Measurements from ENCODE around the gene LCP2.

Gene LCP2

DNA sequence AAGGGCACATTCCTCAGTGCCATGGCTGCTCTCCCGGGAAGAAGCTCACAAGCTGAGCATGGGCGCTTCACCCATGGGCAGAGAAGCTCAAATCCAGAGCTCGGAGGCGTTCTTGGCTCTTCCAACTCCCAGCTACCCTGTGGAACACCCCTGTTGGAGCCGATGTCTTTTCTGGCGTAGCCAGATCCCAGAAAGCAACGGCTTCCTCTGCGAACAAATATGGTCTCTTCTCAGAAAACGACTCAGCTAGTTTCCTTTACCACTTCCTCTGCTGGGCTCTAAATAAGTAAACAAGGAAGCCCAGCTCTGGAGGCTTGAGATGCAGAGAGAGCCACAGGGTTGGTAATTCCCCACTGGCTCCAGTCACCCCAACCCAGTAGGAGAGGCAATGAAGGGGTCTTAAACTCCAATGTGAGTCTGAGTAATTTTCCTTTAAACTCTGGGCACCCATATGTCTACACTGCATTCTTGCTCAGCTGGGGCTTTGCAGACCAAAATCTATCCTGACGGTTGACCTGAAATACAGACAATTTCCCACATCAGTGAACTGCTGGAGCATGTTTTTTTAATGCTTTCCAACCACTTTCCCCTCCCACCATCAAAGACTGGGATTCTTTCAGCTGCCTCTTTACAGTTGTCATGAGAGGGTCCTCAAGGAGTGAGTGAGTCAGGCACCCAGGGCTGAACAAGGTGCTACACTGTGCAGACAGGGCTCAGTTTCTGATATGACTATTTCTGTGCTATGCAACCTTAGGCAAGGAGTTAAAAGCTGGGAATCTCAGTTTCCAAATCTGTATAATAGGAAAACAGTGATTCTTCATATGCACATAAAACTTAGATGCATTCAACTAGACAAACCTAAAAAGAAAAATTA, at the start of gene LCP2:
Gene LCP2, minus strand, starts transcription at position 189 of the 874 bp plus-strand sequence. Its CDS starts 166 bp downstream, at position 23.
- peak; percentile 90 for DNase-seq

DNA sequence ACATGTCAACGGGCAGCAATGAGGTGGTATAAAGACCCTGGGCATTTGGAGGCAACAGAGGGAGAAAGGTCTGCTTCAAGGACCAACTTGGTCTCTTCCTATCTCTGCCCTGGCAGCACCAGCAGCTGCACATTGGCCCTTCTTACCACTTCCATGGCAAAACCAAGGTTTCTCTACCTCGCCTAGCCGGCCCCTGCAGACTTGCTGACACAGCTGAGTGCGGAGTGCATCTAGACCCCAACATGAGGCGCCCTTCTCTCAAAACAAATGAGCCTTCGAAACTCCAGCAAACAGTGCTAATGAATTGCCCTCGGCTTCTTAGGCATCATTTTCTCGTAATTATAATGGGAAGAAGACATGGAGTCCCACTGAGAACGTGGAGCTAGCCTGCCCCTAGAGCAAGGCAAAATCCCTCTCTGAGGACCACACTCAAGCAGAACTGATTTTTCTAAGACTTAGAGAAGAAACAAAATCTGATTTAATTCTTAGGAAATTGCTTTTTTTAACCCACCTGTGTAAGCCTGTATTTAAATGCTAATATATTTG, 49.5 kb upstream of the LCP2 start:
- no peak for DNase-seq

DNA sequence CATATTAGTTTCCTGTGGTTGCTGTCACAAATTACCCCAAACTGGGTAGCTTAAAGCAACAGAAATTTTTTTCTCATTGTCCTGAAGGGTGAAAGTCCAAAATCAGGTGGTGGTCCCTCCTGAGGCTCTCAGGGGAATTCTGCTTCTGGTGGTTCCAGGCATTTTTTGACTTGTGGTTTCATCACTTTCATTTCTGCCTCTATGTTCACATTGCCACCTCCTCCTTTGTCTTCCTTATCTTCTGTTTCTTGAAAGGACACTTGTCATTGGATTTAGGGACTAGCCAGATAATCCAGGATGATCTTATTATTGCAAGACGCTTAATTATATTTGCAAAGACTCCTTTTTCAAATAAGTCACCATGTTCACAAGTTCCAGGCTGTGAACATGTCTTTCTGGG, 48.4 kb upstream of the LCP2 start:
- DNase-seq, result no peak

DNA sequence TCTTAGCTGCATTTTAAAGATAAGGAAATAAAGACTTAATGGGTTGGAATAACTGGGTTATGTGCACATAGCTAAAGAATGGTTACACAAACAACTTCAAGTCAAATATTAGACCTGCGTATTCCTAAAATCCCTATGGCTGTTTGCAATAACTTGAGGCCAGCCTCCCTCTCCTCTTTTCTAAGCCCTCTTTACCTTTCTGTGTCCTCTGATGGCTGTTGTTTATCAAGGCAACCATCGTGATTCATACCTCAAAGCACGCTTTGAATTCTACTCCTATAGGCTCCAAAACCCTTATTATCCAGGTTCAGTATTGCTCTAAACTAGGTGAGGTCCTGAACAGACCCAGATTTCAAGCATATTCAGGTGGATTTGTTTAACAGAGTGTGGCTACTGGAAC, 45.6 kb upstream of the LCP2 start:
- DNase-seq, result no peak

DNA sequence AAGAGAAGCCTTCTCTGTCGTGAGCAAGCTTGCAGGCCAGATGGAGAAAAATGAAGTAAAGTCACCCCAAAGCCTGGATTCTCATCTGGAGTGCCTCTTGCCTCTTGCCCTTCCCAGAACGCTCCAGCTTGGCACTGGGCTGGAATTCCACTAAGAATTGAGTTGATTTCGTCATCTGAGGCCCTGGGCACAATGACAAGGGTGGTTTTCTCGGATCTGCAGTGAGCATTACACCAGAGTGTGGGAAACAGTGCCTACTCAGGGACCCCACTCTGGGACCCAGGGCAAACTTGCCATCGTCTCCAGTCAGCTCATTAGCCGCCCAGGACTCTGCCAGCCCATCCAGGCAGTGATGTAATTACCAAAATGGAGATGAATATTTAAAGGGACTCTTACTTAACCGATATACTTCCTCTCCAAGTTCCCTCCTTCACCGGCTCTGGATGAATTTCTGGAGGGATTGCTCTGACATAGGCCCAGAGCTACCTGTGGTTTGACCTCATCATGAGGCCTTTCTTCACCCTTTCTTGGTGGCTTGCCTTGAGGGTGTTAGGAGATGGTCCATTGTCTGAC, 44.7 kb upstream of the LCP2 start:
- no peak for DNase-seq

DNA sequence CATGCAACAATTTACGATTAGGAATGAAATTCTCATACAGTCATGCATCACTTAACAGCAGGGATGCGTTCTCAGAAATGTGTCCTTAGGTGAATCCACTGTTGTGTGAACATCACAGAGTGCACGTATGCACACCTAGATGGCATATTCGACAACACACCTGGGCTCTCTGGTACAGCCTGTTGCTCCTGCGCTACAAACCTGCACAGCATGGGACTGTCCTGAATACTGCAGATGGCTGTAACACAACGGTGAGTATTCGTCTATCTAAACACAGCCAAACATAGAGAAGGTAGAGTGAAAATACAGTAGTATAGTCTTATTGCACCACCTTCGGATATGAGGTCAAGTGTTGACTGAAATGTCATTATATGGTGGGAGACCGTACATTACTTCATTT, 44.0 kb upstream of the LCP2 start:
- DNase-seq, result no peak

DNA sequence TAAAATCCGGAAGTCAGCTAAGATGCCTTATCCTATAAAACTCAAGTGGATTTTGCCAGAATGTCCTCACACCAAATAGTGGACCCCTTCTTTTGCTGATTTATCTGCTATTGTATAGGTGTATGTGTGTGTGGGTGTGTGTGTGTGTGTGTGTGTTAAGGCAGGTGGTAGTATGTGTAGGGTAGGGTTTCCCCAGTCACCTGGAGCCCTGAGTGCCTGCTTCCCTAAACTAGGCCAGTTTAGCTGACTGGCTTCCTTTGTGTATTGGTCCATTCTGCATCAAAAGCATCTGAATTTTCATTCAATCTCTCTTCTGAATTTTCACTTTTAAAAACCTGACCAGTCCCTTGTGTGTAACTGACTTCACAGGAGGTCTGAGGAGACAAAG, 42.2 kb upstream of the LCP2 start:
- no peak for DNase-seq

DNA sequence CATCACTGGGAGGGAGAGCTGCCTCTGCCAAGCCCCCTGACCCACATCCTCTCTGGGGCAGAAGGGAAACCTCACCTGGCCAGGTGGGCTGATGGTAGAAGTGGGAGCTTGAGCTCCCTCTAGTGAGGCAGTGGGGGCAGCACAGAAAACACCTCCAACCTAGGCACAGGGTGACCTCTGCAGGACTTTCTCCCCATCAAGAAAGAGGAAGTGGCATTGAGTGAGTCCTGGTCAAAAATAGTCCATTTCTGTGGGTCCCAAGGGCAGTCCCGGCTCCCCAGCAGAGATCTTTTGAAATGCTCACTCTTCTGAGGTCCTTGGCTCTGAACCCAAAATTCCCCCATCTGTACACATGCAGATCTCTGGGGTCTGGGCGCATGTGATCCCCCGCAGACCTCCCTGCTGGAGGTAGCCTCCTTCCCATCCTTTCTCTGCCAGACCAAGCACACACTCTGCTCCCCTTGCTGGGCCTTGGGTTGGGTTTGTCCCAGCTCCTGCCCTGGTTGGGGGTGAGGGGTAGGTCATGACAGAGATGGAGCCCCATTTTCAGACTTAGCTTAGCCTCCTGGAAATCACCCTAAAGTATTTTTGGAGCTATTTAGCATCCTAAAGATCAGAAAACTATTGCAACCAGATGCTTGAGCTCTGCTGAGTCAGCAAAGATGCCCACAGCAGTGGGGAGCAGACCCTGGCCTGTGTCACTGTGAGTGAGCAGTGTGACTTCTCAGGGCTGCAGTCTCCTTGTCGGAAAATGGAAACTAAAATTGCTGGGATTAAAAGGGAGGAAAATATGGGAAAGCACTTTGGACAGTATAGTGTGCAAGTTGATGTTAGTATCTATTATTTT, 41.6 kb upstream of the LCP2 start:
- peak; percentile 58 for DNase-seq

DNA sequence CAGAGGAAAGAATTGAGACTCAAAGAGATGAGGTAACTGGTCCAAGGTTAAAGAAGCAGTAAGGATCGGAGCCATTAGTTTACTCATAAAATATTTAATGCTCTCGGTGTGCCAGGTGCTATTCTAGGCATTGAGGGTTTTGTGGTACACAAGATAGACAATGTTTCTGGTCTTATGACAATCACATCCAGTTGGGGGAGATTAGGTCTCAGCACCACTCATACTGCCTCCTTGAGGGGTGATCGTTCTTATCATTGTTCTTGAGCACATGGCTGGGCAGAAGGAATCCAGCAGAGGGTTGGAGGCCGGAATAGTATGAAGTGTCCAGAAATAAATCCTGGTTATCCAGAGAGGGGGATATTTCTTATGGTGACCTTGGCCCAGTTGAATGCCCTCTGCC, 40.7 kb upstream of the LCP2 start:
- DNase-seq, result no peak

DNA sequence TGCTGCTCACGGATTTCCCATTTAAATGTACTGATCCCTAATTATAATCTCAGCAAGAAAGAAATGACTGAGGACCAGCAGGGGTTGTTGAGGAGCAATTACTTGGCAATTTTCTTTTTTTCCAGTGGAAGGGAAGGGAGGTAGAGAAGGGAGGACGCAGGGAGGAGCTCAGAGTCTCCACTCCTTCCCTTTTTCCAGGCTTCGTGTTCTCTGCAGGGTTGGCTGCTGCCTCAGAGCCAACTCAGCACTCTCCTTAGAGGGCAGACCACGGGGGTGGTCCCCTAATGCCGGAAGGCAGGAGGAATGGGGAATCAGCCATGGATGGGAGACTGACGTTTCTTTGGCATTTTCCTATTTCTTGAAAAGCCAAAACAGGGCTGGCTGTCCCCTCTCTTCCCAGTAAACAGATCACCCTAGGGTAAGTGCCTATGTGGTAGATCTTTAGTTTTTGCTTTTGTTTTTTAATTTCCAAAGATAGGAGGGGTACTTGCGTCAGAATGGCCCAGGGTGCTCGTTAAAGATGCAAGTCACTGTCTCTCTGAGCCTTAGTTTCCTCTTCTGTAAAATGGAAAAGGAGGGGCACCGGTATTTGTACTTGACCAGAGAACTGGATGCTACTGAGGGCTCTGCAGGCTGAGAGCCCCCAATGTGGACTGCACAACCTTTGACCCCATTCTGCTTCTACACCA, 39.6 kb upstream of the LCP2 start:
- DNase-seq, result peak; percentile 57

DNA sequence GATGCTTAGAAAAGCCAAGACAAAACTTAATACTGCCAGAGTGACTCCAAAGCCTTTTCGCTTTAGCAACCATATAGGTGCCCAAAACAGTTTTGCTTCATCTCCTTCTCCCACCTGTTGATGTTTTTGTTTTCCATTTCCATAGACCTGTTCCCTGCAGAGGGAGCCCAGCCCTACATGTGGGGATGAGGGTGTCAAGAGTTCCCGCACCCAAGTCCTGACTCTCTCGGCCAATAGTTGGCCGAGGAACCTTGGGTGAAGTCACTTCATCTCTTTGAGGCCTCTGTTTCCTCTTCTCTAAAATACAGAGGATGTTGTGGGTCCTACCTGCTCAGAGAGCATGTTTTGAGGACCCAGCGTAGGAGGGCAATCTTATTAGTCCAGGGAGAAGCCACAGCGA, 38.5 kb upstream of the LCP2 start:
- DNase-seq, result no peak

DNA sequence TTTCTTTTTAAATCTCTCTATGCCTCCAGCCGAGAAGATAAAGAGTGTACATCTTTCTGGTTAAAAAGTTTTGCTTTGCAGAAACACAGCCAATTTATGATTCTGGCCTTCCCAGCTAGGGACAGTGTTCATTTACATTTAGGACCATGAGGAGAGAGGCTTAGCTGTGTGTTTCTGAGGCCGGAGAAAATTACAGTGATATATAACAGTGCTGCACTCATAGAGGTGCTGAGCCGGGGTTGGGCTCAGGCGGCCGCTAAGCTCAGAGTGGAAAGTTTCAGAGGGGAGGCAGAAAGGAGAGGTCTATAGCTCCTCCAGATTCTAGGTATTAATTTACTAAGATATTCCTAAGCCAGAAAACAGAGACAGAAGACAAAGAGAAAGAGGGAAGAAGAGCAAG, 37.0 kb upstream of the LCP2 start:
- DNase-seq, result no peak

DNA sequence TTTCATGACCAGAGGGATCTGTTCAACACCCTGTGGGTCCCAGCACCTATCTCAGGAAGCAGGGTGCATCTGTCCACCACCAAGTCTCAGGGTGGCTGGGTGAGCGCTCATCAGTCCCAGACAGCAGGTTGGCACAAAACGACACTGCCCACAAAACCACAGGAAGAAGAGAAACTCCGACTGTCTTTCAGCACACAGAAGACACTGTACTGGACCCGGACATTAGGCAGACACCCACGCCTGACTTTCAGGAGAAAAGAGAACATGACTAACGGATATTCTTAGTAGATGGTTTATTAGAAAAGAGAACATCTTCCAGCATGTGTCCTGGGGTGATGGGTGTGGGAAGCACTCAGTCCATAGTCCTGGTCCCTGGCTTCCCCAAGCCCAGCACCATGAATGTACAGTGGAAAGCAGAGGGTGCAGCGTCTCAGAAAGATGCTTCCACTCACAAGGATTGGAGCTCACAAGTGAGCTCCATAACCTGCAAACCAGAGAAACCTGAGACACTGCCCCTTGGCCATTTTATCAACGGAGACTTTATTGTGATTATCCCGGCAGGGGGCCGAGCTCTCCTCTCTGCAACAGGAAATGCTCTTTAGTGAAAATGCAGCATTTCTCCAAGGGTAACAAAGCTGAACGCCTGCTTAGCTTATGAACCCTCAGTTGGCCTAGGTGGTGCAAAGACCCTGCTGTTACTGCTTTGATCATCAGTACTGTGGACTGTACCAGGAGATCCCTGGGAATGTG, 35.8 kb upstream of the LCP2 start:
- DNase-seq, result peak; percentile 92

DNA sequence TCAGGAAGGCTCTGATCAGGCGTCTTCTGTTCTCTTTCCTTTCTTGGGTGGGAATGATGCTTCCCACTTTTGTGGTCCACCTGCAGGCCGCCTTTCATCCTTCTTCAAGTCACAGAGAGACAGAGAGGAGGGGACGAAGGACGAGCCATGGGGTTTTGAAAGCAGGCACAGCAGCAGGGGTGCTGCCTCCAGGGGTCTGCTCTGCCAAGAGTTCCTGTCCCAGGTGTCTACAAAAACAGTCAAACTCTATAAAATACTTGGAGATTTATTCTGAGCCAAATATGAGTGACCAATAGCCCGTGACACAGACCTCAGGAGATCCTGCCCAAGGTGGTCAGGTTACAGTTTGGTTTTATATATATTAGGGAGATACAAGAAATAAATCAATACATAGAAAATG, 34.5 kb upstream of the LCP2 start:
- DNase-seq, result no peak

DNA sequence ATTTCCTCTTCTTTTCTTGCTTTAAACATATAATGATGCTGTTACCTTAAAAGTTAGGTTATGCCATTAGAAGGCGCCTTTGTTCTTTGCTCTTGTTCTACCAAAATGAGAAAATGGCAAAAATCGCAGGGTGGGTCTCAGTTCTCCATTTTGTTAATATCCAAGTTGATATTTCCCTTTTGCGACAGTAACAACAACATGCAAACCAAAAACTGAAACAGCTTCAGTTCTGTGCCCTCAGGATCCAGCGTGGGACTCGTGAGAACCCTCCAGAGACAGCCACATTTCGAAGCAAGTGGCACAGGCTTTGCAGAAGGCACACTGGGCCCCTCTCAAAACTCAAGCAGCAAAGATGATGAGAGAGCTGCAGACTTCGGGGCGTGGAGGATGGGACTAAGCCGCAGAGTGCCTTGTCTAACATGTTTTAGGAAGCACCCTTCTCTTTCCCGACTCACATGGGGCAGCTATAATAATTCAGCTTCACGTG, 33.0 kb upstream of the LCP2 start:
- peak; percentile 57 for DNase-seq

DNA sequence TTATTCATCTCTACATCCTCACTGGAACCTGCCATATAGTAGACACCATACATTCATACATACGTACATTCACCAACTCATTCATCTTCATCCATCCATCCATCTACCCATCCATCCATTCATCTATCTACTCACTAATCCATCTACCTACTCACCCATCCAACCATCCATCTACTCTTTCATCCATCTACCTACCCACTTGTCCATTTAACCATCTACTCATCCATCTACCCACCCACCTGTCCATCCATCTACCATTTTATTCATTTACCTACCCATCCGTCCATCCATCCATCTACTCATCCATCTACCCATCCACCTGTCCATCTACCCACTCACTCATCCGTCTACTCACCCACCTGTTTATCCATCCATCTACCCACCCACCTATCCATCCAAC, 31.9 kb upstream of the LCP2 start:
- no peak for DNase-seq

DNA sequence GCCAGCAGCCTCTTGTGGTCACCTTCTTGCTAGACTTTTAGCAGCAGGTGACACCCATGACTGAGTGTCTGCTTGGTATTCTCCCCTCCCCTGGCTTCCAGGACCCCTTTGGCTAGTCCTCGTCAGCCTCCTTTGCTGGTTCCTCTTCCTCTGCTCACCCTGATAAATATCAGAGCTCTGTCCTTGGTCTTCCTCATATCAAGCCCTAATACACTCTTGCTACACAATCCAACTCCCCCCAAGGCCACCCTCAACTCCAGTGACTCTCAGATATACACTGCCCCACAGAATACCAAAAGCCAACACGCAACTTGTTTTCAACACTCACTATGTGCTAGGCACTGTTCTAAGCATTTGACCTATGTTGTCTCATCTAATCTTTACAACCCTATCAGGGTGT, 30.3 kb upstream of the LCP2 start:
- no peak for DNase-seq

DNA sequence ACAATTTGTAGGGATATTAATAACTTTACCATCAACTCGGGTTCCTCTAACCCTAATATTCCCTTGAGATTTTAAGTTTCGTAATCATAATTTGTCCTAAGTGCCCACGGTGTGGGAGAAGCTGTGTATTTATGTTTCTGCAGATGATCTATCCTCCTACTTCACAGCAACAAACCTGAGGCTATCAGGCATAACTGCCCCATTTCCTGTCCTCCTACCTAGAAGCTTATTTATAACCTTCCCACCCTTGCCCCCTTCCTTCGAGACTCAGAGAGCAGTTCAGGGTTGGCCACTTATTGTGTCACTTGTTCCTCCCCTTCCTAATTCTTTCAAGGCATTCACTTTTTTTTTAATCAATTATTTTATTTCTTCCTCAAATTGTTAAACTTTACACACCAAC, 29.6 kb upstream of the LCP2 start:
- DNase-seq, result no peak

DNA sequence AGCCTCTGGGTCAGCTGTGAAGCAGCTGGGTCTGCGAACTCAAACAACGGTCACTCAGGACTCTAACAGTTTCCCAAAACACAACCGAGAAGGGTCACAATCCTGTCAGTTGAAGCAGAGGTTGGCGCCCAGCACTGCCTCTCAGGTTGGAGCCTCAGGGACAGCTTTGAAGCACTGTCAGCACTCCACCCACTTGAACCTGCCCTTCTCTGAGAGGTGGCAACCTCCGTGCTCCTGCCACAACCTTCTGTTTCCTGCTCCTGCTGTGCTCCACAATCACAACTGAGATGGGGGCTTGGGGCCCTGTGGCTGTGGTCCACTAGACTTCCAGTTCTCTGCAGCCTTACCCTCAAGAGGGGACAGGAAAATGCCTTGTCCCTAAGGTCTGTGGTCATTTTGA, 21.7 kb upstream of the LCP2 start:
- no peak for DNase-seq

DNA sequence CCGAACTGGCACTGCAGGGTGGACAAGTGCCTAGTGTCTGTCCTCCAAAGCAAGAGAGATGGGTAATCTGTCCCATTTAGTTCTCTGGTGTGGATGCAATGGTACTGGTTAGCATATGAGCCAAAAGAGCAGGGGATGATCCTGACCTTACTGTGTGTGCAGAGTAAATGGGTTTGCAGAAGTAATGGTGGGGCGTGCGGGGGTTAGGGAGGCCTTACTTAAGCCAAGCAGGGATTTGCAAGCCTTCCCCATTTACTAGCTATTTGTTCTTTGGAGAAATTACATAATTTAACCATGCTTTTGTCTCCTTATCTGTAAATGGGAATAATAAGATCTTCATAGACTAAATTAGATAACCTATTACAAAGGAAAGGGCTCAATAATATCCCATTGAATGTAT, 19.9 kb upstream of the LCP2 start:
- DNase-seq, result no peak

DNA sequence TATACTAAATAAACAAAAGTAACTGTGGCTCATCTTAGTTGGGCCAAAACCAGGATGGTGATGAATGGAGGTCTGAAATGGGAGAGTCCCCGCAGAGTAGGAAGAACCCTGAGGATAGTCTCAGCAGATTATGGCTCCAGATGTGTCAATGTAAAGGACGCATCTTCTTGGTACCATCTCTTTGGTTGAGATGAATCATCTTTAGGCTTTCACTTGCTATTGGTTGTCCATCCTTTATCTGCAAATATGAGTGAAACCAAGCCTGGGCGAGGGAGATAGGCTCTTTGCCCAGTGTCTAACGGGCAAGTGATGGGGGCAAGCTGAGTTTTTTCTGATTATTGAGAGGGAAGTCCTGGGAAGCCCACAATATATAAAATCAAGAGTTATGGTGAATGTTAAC, 19.4 kb upstream of the LCP2 start:
- no peak for DNase-seq

DNA sequence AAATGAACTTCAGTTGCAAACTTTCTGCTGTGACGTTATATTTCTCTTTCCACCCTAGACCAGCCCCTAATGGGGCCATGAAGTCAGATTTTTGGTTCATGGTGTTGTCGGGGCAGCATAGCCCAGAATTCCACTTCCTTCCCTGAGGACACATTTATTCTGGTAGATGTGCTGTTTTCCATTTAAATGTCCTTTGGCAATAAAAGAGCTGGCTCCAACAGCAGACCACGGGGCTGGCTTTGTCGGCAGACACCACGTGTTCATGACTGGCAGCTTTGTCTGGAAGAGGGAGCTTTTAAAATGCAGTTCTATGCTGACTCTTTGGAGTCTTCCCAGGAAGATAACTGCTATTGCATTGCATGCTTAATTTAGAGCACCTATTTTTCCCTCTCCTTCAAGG, 17.6 kb upstream of the LCP2 start:
- no peak for DNase-seq
